ENCODE data around the gene ABCA1.

Gene ABCA1

DNA sequence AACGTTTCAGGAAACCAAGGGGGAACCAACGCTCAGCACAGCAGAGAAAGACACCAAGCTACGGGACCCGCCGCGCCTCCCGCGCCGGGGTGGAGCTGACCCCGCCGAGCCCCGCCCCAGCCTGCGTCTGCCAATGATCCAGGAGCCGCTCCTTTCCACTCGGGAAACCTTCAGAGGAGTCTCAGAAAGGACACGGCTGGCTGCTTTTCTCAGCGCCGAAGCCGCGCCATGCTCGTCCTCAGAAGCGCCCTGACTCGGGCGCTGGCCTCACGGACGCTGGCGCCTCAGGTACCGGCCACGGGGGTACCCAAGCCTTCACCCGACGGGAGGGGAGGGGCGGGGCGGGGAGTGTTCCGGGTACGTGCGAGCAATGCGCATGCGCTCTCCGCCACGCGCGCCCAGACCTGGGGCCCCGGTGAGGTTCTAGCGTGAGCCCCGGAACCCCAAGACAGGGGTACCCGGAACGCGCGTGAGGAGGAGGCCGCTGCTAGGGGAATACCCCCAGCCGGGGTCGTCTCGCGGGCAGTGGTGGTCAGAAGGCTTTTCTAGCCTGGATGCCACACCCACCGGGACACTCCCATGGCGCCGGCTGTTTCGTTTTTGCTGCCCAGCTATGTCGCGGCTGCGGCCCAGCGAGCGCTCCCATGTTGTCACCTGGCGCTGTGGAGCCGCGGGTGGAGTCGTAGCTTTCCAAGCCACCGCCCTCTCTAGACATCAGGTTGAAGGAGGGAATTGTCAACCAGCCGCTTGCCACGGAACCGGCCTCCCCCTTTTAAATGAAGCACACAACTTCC, 180.2 kb downstream of the ABCA1 start, which contains the start of gene NIPSNAP3A:
TSS of gene NIPSNAP3A (plus strand) at position 119 of the 794 bp plus-strand sequence. CDS start at position 229, 110 bp downstream.
- DNase-seq: peak; percentile 95

DNA sequence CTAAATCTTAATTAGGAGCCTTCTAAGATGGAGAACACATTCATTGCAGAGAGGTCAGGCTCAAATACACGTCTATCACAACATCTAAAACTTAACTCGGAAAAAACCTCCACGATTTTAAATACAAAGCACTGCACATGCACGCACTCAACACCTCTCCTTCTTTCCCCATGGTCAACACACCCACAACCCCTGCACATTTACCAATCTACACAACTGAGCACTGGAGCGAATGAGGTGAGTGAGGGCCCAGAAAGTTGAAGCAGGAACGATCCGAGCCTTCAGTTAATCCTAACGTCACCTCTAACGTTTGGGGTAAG, 180.8 kb downstream of the ABCA1 start:
- DNase-seq: no peak

GRCh38 chr9:104746798-104747197, 181.2 kb downstream of the ABCA1 start:
- peak; percentile 44 for DNase-seq

- DNase-seq: no peak
Measured at GRCh38 chr9:104746285-104746684, 181.7 kb downstream of the ABCA1 start.

DNA sequence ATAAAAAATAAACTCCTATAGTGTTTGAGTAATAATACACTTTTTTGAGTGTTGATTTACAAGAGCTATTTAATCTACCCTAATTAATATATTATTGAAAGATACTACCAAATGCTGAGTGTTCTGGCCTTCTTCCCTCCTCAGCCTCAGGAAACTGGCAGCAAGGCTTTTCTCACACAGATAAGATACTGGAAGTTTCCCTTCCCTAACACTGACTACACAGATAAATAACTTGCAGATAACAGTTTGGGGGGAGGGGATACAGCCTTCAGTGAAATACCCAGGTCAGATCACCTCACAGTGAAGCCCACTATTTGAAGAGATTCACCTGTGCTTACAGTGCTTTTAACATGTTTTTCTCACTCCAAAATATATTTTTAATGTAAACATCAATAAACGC, 182.1 kb downstream of the ABCA1 start:
- no peak for DNase-seq

GRCh38 chr9:104743376-104743985, 184.5 kb downstream of the ABCA1 start:
- DNase-seq: peak; percentile 70

GRCh38 chr9:104740621-104741020, 187.3 kb downstream of the ABCA1 start:
- no peak for DNase-seq

- DNase-seq: no peak
Measured at GRCh38 chr9:104738452-104738851, 189.5 kb downstream of the ABCA1 start.

Measured in NCI-H69 (cell line).